A549 (cell line): ENCODE measurements around the gene ANTXR1. TPM values are rescaled to one million over a fixed set of nuclear protein-coding genes. Genes with fewer than 3 reads are reported as not detected.

Experiments
- ATAC-seq, 2 experiments: fragments of 200-7000 bp in 1 of 2; fragments of >200 bp in 1 of 2; cut with Nextera tagmentation in 1 of 2; cut with Tn5 transposase in 1 of 2; 3 replicates each; pipeline versions ENCODE4 v1.8.0 to v1.9.1; 2018 to 2020; ENCODE audit warnings: mild to moderate bottlenecking in 1 of 2, moderate library complexity in 1 of 2
- CTCF ChIA-PET: fragments of 300-600 bp; sonication (Branson Sonifier 250); formaldehyde crosslinking; extraction: SDS; loops from one replicate; lab custom pipeline; 2021; ENCODE audit warnings: antibody characterized with exemption, inconsistent platforms; lab: Yijun Ruan, JAX
- POLR2A ChIA-PET: fragments of 350-600 bp; formaldehyde crosslinking; extraction: SDS; loops from one replicate; lab custom pipeline; 2021; ENCODE audit warnings: antibody characterized with exemption, inconsistent platforms; lab: Yijun Ruan, JAX
- DNase-seq, 2 experiments: peaks; one replicate each; pipeline versions ENCODE4 v3.0.0 to v3.0.0-alpha.2; 2011 to 2016; ENCODE audit warnings: low read depth in 1 of 2, low spot score in 1 of 2
- FAIRE-seq: peaks from 2 replicates; lab custom pipeline; 2011; peaks lifted over from hg19 to GRCh38; lab: Jason Lieb, UNC
- H3K27ac ChIP-seq, 2 experiments: fragments of >200 bp; sonication (Bioruptor Twin); formaldehyde crosslinking; 3 replicates each; pipeline ENCODE4 v1.5.1; 2016 to 2017
- H3K4me1 ChIP-seq: fragments of >200 bp; sonication (Bioruptor Twin); formaldehyde crosslinking; 3 replicates; pipeline ENCODE4 v1.6.1; 2016
- H3K4me2 ChIP-seq: fragments of >200 bp; sonication (Bioruptor Twin); formaldehyde crosslinking; 3 replicates; pipeline ENCODE4 v1.6.1; 2016
- H3K4me3 ChIP-seq: fragments of >200 bp; sonication (Bioruptor Twin); formaldehyde crosslinking; 3 replicates; pipeline ENCODE4 v1.5.1; 2016
- H3K9me3 ChIP-seq: fragments of >200 bp; sonication (Bioruptor Twin); formaldehyde crosslinking; 3 replicates; pipeline ENCODE4 v1.6.1; 2016
- ATOH8 ChIP-seq: fragments of 250-450 bp; sonication (Bioruptor Pico); IDR thresholded peaks from 2 replicates; pipeline ENCODE4 v1.5.0; 2020; ENCODE audit warnings: low read depth, mild to moderate bottlenecking, moderate library complexity
- BCL3 ChIP-seq: fragments of >200 bp; sonication (Bioruptor Twin); formaldehyde crosslinking; IDR thresholded peaks from 3 replicates; pipeline ENCODE4 v1.6.1; 2016
- CBX2 ChIP-seq: fragments of 200-600 bp; sonication (generic); IDR thresholded peaks from 2 replicates; pipeline ENCODE4 v1.6.1; 2016; ENCODE audit warnings: low read depth, mild to moderate bottlenecking, borderline replicate concordance
- CHD2 ChIP-seq: fragments of 150-350 bp; IDR thresholded peaks from 2 replicates; pipeline ENCODE4 v1.6.1; 2014; ENCODE audit warnings: low read length; ENCODE audit not compliant: partially characterized antibody
- ELK1 ChIP-seq: fragments of 150-350 bp; IDR thresholded peaks from 2 replicates; pipeline ENCODE4 v1.6.1; 2014; ENCODE audit warnings: low read depth, mild to moderate bottlenecking, low read length
- FOSL2 ChIP-seq, 2 experiments: fragments of 450-650 bp in 1 of 2; fragments of >200 bp in 1 of 2; sonication (Bioruptor Twin) in 1 of 2; formaldehyde crosslinking; IDR thresholded peaks; 2 replicates each; pipeline versions ENCODE4 v1.5.0 to v1.6.1; 2016 to 2020; ENCODE audit warnings: mild to moderate bottlenecking in 1 of 2, moderate library complexity in 1 of 2
- GATA3 ChIP-seq: IDR thresholded peaks from 2 replicates; pipeline ENCODE4 v1.6.1; 2012; ENCODE audit warnings: borderline replicate concordance
- HES2 ChIP-seq: fragments of >200 bp; sonication (Bioruptor Twin); formaldehyde crosslinking; IDR thresholded peaks from 2 replicates; pipeline ENCODE4 v1.6.1; 2016
- HOXB13 ChIP-seq: fragments of 250-450 bp; sonication (Bioruptor Pico); IDR thresholded peaks from 2 replicates; pipeline ENCODE4 v1.5.0; 2020; ENCODE audit warnings: low read depth, mild to moderate bottlenecking, moderate library complexity
- HOXB5 ChIP-seq: fragments of 250-450 bp; sonication (Bioruptor Pico); IDR thresholded peaks from 2 replicates; pipeline ENCODE4 v1.5.0; 2020; ENCODE audit warnings: mild to moderate bottlenecking, moderate library complexity
- MAFK ChIP-seq: fragments of 450-650 bp; IDR thresholded peaks from 2 replicates; pipeline ENCODE4 v1.6.1; 2014; ENCODE audit not compliant: partially characterized antibody
- MAX ChIP-seq: IDR thresholded peaks from 2 replicates; pipeline ENCODE4 v1.6.1; 2012
- PBX3 ChIP-seq: IDR thresholded peaks from 2 replicates; pipeline ENCODE4 v1.6.1; 2012
- POLR2A ChIP-seq: IDR thresholded peaks from 2 replicates; pipeline ENCODE4 v1.6.1; 2012; ENCODE audit warnings: mild to moderate bottlenecking, low read length
- POLR2AphosphoS2 ChIP-seq: conservative IDR thresholded peaks from 2 replicates; pipeline ENCODE4 v1.6.1; 2012; ENCODE audit warnings: low read length, improper control_type of control experiment, inconsistent platforms
- RAD21 ChIP-seq, 2 experiments: fragments of >200 bp in 1 of 2; sonication (Bioruptor Twin) in 1 of 2; formaldehyde crosslinking in 1 of 2; IDR thresholded peaks in 1 of 2; conservative IDR thresholded peaks in 1 of 2; 2 replicates in 1 of 2; 3 replicates in 1 of 2; pipeline ENCODE4 v1.6.1; 2012 to 2018; ENCODE audit warnings: inconsistent platforms in 1 of 2
- RARB ChIP-seq: fragments of 250-450 bp; sonication (Bioruptor Pico); IDR thresholded peaks from 2 replicates; pipeline ENCODE4 v1.8.0; 2021; ENCODE audit warnings: mild to moderate bottlenecking, moderate library complexity
- REST ChIP-seq: fragments of 200-600 bp; sonication (generic); IDR thresholded peaks from 2 replicates; pipeline ENCODE4 v1.6.1; 2016; ENCODE audit warnings: antibody characterized with exemption, mild to moderate bottlenecking, moderate library complexity
- SMC3 ChIP-seq: fragments of >200 bp; sonication (Bioruptor Twin); formaldehyde crosslinking; IDR thresholded peaks from 3 replicates; pipeline ENCODE4 v1.6.1; 2018; ENCODE audit warnings: inconsistent platforms
- SREBF2 ChIP-seq: fragments of 450-650 bp; IDR thresholded peaks from 2 replicates; pipeline ENCODE4 v1.6.1; 2014; ENCODE audit warnings: mild to moderate bottlenecking, moderate library complexity
- TFCP2L1 ChIP-seq: fragments of 250-450 bp; sonication (Bioruptor Pico); IDR thresholded peaks from 2 replicates; pipeline ENCODE4 v1.5.0; 2021; ENCODE audit warnings: mild to moderate bottlenecking
- ZC3H11A ChIP-seq: fragments of 450-650 bp; IDR thresholded peaks from 2 replicates; pipeline ENCODE4 v1.6.1; 2014; ENCODE audit warnings: antibody characterized with exemption, mild to moderate bottlenecking
- ZFP36 ChIP-seq: fragments of 450-650 bp; IDR thresholded peaks from 2 replicates; pipeline ENCODE4 v1.6.1; 2014; ENCODE audit warnings: borderline replicate concordance; ENCODE audit not compliant: partially characterized antibody
- ZNF302 ChIP-seq: fragments of 250-450 bp; sonication (Bioruptor Pico); IDR thresholded peaks from 2 replicates; pipeline ENCODE4 v1.9.0; 2021; ENCODE audit warnings: inconsistent platforms, mild to moderate bottlenecking, moderate library complexity
- ZSCAN20 ChIP-seq: fragments of 250-450 bp; sonication (Bioruptor Pico); IDR thresholded peaks from 2 replicates; pipeline ENCODE4 v1.8.0; 2022; ENCODE audit warnings: mild to moderate bottlenecking, moderate library complexity
- WGBS: methylation state at CpG from one replicate; pipeline ENCODE4 v1.1.6; 2017; ENCODE audit errors: missing lambda C conversion rate; 5-methylcytosine and 5-hydroxymethylcytosine counted together
- polyA plus RNA-seq, 4 experiments: library from polyadenylated mRNA; depleted of rRNA in 3 of 4; stranded (reverse); fragments of >200 nt; fragmentation: RNase III in 1 of 4; extraction: RNeasy Plus Mini Kit Qiagen cat#74134 plus additional on column Dnase treatment in 1 of 4; gene quantifications; 2 replicates in 3 of 4; 3 replicates in 1 of 4; pipeline ENCODE4 v1.2.3, GENCODE V29; 2011 to 2017

Gene ANTXR1
- polyA plus RNA-seq, 2 of the 4 experiments (the other 2 are of a cell fraction), result 161 to 194 TPM

- TF ChIP-seq REST (no peak), ZNF302 (CRISPR knock-in tag) (no peak), SMC3 (no peak)
Observed at GRCh38 chr2:68971591-68972231, 41.3 kb upstream of the ANTXR1 start (continued).

GRCh38 chr2:68974251-68974650 is 38.7 kb upstream of the ANTXR1 start, which contains the start of gene GKN1:
GKN1 (plus strand) TSS chr2:68974636; CDS start chr2:68974678, 42 bp downstream.
- ATAC-seq (no peak), FAIRE-seq (no peak), DNase-seq (no peak)
- Histone ChIP-seq H3K27ac (peak within 1 kb of the TSS; percentile 83 to 90), H3K4me3 (no peak within 1 kb of the TSS), H3K9me3 (no peaks in the 10 kb centered on the region), H3K4me1 (peaks cover 74% of the 10 kb centered on the region), H3K4me2 (peak within 1 kb of the TSS; percentile 6)
- ChIA-PET CTCF (interaction anchor here (1.3 to 4.1 kb wide), 6 partner anchors 14 to 692 kb away, joined by 3 to 17 read pairs (median 8); partner anchors contain the start of gene ANTXR1), POLR2A (no interaction called here)
- WGBS, result 74% methylated on average over 3 of the region's 3 CpGs
- TF ChIP-seq MAFK, result peak; percentile 59
- peak; percentile 44; the same call in 1 of the 2 replicates for TF ChIP-seq MAX
- TF ChIP-seq PBX3, result no peak
- peak; percentile 40; the same call in 1 of the 2 replicates for TF ChIP-seq HOXB13 (CRISPR knock-in tag)
- no peak for TF ChIP-seq ZFP36
- TF ChIP-seq ZC3H11A, result no peak
- TF ChIP-seq HOXB5 (CRISPR knock-in tag), result peak; percentile 49; the same call in 1 of the 2 replicates

- H3K9me3 ChIP-seq, result no peaks in the 10 kb centered on the region
- FAIRE-seq (no peak), DNase-seq (no peak), ATAC-seq (no peak)
- CTCF ChIA-PET, result interaction anchor here (1.2 to 2.2 kb wide), 4 partner anchors 17 to 37 kb away, joined by 3 to 9 read pairs (median 5); partner anchors contain the start of gene ANTXR1
- peak overlapping the region; percentile 83 to 90 for H3K27ac ChIP-seq
- H3K4me2 ChIP-seq, result peak overlapping the region; percentile 6
- TF ChIP-seq ATOH8 (CRISPR knock-in tag) (no peak), MAFK (no peak), POLR2A (no peak), TFCP2L1 (CRISPR knock-in tag) (no peak), ZSCAN20 (CRISPR knock-in tag) (no peak), GATA3 (no peak), POLR2AphosphoS2 (no peak), BCL3 (no peak), SREBF2 (no peak), ELK1 (no peak), CHD2 (no peak), CBX2 (no peak), RARB (CRISPR knock-in tag) (no peak), HES2 (no peak), RAD21 (conservative IDR thresholded peaks at IDR 0.05 in 1 of 2, IDR thresholded peaks at IDR 0.05 in 1 of 2) (no peak), FOSL2 (IDR thresholded peaks at IDR 0.05) (no peak), FOSL2 (CRISPR knock-in tag; IDR thresholded peaks at IDR 0.05) (no peak)
- POLR2A ChIA-PET, result no interaction called here
- WGBS, result 66% methylated on average over 9 of the region's 9 CpGs
- H3K4me1 ChIP-seq, result peaks cover 65% of the 10 kb centered on the region
- H3K4me3 ChIP-seq, result no peak overlapping the region
Observed at GRCh38 chr2:68974946-68975665, 37.9 kb upstream of the ANTXR1 start.
